Measurements from ENCODE around the gene COL23A1. TPM values are rescaled to one million over a fixed set of nuclear protein-coding genes. Genes with fewer than 3 reads are reported as not detected.
"Not testable (repeated sequence)": the region's sequence is repeated elsewhere in the genome, so short reads cannot be mapped to it uniquely, and the experiment has no call there.

The COL23A1 gene
- total RNA-seq, 1 experiment from 2014 or later = 18.0 TPM

DNA sequence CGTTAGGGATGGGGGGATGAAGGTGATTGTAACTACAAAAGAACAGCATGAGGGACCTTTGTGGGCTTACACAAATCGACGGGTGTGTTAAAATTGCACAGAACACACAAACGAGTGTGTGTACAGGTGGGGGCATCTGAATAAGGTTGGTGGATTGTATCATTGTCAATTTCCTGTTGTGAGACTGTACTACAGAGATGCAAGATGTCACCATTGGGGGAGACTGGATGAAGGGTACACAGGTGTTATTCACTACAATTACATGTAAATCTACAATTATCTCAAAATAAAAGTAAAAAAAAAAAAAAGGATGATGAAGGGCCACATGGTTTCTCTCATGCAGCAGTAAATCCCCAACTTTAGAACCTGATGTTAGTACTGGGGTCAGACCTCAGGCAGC is 326.1 kb downstream of the COL23A1 start:
- Histone ChIP-seq H3K4me3 (ENCODE audit: insufficient read depth, low read depth, low read length) (no peak overlapping the region), H3K36me3 (replicated peaks; ENCODE audit: control insufficient read depth, insufficient read depth, low read length) (no peaks in the 10 kb centered on the region)

DNA sequence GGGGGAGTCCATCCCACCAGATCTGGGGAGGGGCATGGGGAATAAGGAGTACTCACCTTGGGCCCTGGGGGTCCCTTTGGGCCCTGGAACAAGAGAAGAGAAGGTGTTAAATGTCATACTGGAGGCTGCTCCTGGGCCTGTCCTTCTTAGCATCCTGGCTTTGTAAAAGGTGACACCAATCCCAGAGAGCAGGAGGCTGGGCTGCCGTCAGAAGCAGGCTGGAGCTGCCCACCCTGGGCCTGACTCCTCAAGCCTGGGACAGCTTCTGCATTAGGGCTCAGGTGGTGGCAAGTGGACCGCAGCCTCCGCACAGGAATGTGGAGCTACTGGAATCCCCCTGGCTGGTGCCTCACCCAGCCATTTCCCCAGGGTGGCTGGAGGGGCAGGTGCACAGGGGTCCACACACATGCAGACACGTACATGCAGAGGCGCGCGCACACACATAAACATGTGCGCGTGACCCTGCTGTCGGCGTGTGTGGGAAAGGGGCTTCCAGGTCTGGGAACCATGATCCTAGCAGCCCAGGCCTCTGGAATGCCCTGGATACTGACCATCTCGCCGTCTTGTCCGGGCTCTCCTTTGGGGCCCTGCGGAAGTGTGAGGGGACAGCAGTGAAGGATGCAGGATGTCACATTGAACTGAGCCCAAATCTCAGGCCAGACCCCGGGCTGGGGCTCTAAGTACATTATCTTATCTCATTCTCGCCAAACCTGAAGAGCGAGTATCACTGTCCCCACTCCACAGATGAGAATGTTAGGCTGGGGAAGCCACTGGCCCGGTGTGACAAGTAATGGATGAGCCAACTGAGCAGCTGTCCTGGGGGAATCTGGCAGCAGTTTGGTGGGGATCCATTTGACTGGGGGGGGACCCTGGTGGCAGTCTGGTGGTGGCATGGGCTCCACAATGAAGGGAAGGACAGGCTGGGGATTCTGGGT is 328.3 kb downstream of the COL23A1 start:
- H3K36me3 ChIP-seq (replicated peaks; ENCODE audit: control insufficient read depth, insufficient read depth, low read length) = no peaks in the 10 kb centered on the region
- H3K4me3 ChIP-seq (ENCODE audit: insufficient read depth, low read depth, low read length) = no peak overlapping the region
- DNase-seq = no peak
- no peaks in the 10 kb centered on the region for H3K27me3 ChIP-seq (ENCODE audit: control insufficient read depth, insufficient read depth, low read length)

More for the DNA sequence above, 326.1 kb downstream of the COL23A1 start:
- DNase-seq = no peak
- no peaks in the 10 kb centered on the region for H3K27me3 ChIP-seq (ENCODE audit: control insufficient read depth, insufficient read depth, low read length)

DNA sequence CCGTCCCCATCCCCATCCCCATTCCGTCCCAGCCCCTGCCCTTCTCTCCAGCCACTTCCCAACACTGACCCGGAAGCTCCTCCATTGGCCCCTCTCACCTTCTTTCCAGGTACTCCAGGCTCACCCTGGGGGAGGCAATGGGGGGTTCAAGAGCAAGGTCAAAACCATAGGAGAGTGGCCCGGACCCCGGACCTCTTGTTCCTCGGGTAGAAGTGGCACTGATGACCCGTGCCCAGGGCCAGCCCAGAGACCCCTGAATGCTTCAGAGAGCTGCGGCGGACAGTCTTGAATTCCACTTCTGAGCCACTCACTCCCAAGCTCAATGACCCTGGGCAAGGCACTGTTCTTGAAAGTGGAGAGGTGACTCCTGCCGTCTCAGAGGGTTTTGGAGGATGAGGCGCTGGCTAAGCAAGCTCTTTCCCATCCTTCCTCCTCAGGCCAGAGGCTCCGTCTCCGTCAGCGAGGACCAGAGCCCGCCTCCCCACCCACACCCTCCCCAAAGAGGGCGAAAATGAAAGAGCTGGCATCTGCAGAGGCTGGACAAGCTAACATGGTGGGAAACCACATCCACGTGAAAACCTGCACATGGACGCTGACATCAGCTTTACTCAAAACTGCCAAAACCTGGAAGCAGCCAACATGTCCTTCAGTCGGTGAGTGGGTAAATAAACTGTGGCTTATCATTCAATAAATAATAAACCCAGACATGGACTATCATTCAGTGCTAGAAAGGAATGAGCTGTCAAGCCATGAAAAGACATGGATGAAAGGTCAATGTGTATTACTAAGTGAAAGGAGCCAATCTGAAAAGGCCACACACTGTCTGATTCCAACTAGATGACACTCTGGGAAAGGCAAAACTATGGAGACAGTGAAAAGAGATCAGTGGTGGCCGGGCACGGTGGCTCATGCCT is 330.3 kb downstream of the COL23A1 start:
- H3K4me3 ChIP-seq (ENCODE audit: insufficient read depth, low read depth, low read length) = no peak overlapping the region
- H3K27me3 ChIP-seq (ENCODE audit: control insufficient read depth, insufficient read depth, low read length) = no peaks in the 10 kb centered on the region
- no peaks in the 10 kb centered on the region for H3K36me3 ChIP-seq (replicated peaks; ENCODE audit: control insufficient read depth, insufficient read depth, low read length)

GRCh38 chr5:178257650-178258049 is 332.5 kb downstream of the COL23A1 start:
- no peak for DNase-seq
- no peaks in the 10 kb centered on the region for H3K27me3 ChIP-seq (ENCODE audit: control insufficient read depth, insufficient read depth, low read length)
- no peaks in the 10 kb centered on the region for H3K36me3 ChIP-seq (replicated peaks; ENCODE audit: control insufficient read depth, insufficient read depth, low read length)

More for the DNA sequence above, 330.3 kb downstream of the COL23A1 start:
- DNase-seq = no peak

DNA sequence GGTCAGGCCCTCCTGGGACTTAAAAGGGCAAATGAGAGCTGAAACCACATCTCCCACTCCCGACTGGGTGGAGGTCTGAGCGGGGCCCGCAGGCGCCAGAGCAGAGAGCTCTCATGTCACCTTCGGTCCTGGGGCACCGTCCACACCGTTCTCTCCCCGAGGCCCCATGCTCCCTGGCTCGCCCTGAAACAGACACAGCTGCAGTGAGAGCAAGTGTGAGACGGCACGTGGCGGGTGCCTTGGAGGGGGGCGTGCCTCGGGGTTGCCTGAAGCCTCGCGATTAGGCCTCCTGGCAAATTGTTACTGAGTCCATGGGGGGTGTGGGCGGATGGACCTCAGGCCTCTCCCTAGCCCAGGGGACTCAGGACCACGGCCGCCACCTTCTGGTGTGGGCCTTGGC is 333.4 kb downstream of the COL23A1 start:
- no peak overlapping the region for H3K4me3 ChIP-seq (ENCODE audit: insufficient read depth, low read depth, low read length)
- H3K27me3 ChIP-seq (ENCODE audit: control insufficient read depth, insufficient read depth, low read length) = no peaks in the 10 kb centered on the region
- DNase-seq = no peak
- H3K36me3 ChIP-seq (replicated peaks; ENCODE audit: control insufficient read depth, insufficient read depth, low read length) = no peaks in the 10 kb centered on the region

More at GRCh38 chr5:178257650-178258049, 332.5 kb downstream of the COL23A1 start:
- H3K4me3 ChIP-seq (ENCODE audit: insufficient read depth, low read depth, low read length) = no peak overlapping the region

GRCh38 chr5:178253632-178254031 is 336.6 kb downstream of the COL23A1 start:
- not testable (repeated sequence) for DNase-seq; H3K27me3 ChIP-seq (ENCODE audit: control insufficient read depth, insufficient read depth, low read length); H3K36me3 ChIP-seq (replicated peaks; ENCODE audit: control insufficient read depth, insufficient read depth, low read length); H3K4me3 ChIP-seq (ENCODE audit: insufficient read depth, low read depth, low read length)

GRCh38 chr5:178252258-178252657 is 337.9 kb downstream of the COL23A1 start:
- H3K4me3 ChIP-seq (ENCODE audit: insufficient read depth, low read depth, low read length) = no peak overlapping the region
- H3K36me3 ChIP-seq (replicated peaks; ENCODE audit: control insufficient read depth, insufficient read depth, low read length) = no peaks in the 10 kb centered on the region
- DNase-seq = no peak
- no peaks in the 10 kb centered on the region for H3K27me3 ChIP-seq (ENCODE audit: control insufficient read depth, insufficient read depth, low read length)

DNA sequence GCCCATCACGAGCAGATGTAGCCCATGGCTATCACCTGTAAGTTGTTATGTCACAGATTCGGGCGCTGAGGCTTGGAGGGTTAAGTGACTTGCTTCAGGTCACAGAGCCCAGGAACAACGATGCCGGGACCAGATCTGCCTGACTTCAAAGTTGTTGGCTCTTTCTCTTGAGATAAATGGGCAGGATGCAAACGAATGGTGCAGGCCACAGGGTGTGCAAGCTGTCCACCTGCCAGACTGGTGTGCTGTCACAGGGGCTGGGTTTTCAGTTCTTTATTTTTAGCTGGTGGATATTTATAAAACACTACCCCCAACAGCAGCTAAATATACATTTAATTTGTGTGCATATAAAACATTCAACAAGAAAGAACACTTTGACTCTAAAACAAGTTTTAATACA is 339.9 kb downstream of the COL23A1 start:
- Histone ChIP-seq H3K27me3 (ENCODE audit: control insufficient read depth, insufficient read depth, low read length) (no peaks in the 10 kb centered on the region; the same call in 1 of the 2 replicates), H3K36me3 (replicated peaks; ENCODE audit: control insufficient read depth, insufficient read depth, low read length) (no peaks in the 10 kb centered on the region), H3K4me3 (ENCODE audit: insufficient read depth, low read depth, low read length) (no peak overlapping the region)
- DNase-seq = no peak

DNA sequence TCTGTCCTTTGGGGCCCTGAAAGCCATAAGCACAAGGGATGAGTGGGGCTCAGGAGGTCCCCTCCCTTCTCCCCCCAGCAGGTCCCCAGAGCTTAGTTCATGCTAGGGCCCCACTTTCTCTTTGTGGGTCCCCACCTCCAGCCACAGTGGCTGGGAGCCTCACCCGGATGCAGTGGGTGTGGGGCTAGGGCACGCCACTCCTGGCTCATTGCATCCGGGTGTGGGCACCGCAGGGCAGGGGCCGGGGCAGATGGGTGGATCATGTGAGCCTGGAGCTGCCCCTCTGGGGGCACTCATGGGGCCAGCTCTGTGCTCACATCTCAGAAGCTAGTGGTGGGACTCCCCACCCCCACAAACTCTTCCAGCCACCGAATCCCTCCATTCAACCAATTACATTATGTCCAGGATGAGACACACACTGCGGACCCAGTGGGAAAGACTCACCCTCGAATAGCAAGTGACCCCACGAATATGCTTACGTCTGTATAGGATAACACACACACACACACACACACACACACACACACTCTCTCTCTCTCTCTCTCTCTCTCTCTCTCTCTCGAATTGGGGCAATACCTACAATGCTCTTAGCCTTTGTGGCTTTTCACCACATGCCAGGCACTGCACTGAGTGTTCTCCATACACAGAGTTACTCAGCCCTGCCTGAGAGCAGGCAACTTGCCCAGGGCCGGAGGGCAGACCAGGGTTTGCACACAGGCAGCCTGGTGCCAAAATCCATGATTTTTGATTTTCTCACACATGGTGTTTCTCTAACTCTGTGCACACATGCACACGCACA is 340.8 kb downstream of the COL23A1 start:
- no peak for DNase-seq
- no peaks in the 10 kb centered on the region; the same call in 1 of the 2 replicates for H3K27me3 ChIP-seq (ENCODE audit: control insufficient read depth, insufficient read depth, low read length)
- no peaks in the 10 kb centered on the region for H3K36me3 ChIP-seq (replicated peaks; ENCODE audit: control insufficient read depth, insufficient read depth, low read length)
- no peak overlapping the region for H3K4me3 ChIP-seq (ENCODE audit: insufficient read depth, low read depth, low read length)

DNA sequence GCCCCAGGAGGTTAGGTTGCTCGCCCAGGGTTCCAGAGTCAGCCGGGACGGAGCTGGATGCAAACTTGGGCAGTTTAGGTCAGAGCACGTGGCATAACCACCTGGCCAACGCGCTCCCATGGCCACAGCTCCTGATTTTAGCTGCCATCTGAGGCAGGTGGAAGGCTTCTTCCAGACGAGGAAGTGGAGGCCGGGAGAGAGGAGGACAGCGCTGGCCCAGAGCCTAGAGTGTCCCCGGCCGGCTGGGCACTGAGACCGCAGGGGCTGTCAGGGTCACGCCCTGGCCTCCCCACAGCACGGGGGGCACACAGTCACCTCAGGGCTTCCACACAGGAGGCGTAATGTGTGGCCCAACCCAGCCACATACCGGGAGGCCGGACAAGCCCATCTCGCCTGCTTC is 341.4 kb downstream of the COL23A1 start:
- Histone ChIP-seq H3K27me3 (ENCODE audit: control insufficient read depth, insufficient read depth, low read length) (no peaks in the 10 kb centered on the region; the same call in 1 of the 2 replicates), H3K4me3 (ENCODE audit: insufficient read depth, low read depth, low read length) (no peak overlapping the region), H3K36me3 (replicated peaks; ENCODE audit: control insufficient read depth, insufficient read depth, low read length) (no peaks in the 10 kb centered on the region)
- no peak for DNase-seq

- Histone ChIP-seq H3K4me3 (ENCODE audit: insufficient read depth, low read depth, low read length) (no peak overlapping the region), H3K36me3 (replicated peaks; ENCODE audit: control insufficient read depth, insufficient read depth, low read length) (no peaks in the 10 kb centered on the region), H3K27me3 (ENCODE audit: control insufficient read depth, insufficient read depth, low read length) (no peaks in the 10 kb centered on the region; the same call in 1 of the 2 replicates)
- peak; percentile 78 for DNase-seq
These were observed 342.4 kb downstream of the COL23A1 start for GRCh38 chr5:178247481-178248456.

- Histone ChIP-seq H3K36me3 (replicated peaks; ENCODE audit: control insufficient read depth, insufficient read depth, low read length) (no peaks in the 10 kb centered on the region), H3K4me3 (ENCODE audit: insufficient read depth, low read depth, low read length) (no peak overlapping the region), H3K27me3 (ENCODE audit: control insufficient read depth, insufficient read depth, low read length) (no peaks in the 10 kb centered on the region; the same call in 1 of the 2 replicates)
- peak; percentile 52 for DNase-seq
These were observed 343.4 kb downstream of the COL23A1 start for GRCh38 chr5:178246624-178247279.

GRCh38 chr5:178245389-178245788 is 344.8 kb downstream of the COL23A1 start:
- Histone ChIP-seq H3K27me3 (ENCODE audit: control insufficient read depth, insufficient read depth, low read length) (no peaks in the 10 kb centered on the region; the same call in 1 of the 2 replicates), H3K36me3 (replicated peaks; ENCODE audit: control insufficient read depth, insufficient read depth, low read length) (no peaks in the 10 kb centered on the region), H3K4me3 (ENCODE audit: insufficient read depth, low read depth, low read length) (no peak overlapping the region)
- DNase-seq = no peak
